NCI-H1105 treated with DMSO at 0.1 percent for 48 hours (cell line): ENCODE data around the gene SEBOX.

Source experiments
- DNase-seq: peaks from one replicate; lab custom pipeline; 2025; lab: John Stamatoyannopoulos, UW

Gene SEBOX

DNA sequence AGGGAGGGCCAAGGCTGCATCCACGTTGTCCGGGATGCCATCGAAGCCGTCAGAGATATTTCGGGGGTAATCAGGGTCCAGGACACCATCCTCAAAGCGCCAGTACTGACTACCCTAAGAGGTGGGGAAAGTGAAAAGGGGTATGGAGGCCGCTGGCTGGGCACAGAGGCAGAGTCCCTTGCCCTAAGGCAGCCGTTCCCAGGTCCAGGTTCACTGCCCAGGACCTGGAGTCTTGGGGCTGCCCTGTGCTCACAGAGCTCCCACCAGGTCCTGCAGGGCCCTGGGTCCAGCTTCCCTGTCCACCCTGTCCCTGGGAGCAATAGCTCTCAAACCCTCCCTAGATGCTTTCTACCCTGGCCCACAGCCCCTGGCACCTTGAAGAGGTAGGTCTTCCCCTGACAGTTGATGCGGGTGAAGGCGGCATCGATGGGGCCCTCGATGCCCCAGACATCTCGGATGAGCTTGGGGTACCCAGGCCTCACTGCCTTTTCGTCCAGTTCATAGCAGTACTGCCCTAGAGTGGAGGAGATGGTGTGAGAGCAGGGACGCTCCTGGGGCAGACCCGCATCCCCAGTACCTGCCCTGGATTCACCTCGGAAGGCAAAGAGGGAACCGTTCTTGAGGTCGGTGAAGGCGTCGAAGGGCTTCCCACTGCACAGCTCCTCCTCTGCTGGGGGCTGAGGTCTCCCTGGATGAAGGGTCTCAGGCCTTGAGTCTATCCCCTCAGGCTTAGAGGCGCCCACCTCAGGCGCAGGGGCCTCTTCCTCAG is 4.1 kb upstream of the SEBOX start:
- DNase-seq, result no peak

DNA sequence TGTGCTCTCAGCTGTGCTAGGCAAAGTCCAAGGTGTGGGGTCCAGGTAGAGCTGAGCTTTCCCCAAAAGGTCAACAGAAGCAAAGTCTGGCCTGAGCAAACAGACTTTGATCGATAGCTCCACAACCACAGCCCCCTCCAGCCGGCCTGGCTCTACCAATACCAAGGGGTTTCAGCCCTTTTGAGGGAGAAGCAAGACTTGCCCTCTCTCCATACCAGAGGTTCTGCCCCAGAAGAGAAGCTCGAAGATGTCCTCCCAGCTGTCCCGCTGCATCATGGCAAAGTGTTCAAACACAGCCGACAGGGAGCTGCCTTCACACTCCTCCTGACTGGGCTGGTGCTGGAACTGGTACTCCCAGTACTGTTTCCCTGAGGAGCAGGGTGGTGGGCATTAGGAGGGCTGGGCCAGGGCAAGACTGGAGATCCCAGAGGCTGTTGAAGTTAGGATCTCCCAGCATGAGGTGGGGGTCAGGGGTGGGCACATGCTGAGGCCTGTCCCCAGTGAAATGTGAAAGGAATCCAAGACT is 3.4 kb upstream of the SEBOX start:
- no peak for DNase-seq

DNA sequence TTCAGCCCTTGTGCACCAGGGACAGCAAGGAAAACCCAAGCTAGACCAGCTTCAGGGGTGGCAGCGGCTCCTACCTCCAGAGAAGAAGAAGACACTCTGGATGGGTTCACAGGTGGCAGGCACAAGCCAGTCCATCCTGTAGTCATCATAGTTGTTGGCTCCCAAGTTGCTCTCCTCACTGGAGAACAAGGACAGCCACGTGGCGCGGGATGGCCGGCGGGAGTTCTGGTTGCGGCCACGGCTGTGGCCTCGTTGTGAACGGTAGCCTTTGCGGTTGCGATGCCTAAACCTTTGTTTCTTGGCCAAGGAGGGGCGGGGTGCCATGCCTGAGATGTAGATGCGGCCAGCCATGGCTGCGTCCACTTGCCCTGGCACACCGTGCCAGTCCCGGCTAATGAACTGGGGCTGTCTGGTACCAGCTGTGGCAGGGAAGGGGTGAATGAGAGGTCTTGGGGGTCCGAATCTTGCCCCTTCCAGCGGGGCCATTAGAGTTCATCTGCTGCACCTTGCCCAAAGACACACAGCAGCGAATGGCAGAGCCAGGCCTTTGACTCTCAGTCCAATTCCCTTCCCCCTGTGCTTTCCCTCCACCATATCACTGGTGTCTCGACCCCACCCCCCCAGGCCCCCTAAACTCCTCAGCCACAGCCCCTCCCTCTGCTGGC is 2.8 kb upstream of the SEBOX start:
- no peak for DNase-seq

DNA sequence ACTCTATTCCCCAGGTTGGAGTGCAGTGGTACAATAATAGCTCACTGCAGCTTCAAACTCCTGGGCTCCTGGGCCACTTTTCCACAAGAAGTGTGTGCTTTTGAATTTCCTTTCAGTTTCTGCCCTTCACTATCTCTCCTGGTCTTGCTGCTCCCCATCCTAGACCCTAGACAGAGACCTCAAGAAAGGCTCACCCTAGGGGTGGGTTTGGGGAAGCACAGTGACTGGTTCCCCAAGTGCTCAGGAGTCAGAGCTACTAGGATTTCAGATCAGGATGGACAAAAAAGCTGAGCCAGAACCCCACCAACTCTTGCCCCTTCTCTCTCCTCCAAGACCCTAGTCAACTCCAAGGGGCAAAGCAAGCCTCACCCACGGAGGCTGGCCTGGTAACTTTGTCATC is 1.6 kb upstream of the SEBOX start:
- DNase-seq, result no peak

DNA sequence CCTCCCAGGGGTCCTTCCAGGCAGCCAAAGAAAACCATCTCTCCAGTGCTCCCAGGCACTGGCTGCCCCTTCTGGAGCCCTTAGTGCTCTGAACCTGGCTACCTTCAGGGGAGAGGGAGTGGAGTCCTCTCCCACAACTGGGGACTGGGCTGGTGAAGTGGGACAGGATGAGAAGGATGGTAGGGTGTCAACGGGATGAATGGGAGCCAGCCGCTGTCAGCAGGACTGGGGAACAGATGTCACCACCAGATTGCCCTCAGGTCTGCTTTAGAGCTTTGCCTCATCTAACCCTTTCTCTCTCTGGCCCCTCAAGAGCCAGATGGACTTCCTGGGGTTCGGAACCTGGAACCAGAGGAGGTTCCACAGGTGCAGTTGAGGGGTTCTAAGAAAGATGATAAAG is 488 bp upstream of the SEBOX start:
- no peak for DNase-seq

DNA sequence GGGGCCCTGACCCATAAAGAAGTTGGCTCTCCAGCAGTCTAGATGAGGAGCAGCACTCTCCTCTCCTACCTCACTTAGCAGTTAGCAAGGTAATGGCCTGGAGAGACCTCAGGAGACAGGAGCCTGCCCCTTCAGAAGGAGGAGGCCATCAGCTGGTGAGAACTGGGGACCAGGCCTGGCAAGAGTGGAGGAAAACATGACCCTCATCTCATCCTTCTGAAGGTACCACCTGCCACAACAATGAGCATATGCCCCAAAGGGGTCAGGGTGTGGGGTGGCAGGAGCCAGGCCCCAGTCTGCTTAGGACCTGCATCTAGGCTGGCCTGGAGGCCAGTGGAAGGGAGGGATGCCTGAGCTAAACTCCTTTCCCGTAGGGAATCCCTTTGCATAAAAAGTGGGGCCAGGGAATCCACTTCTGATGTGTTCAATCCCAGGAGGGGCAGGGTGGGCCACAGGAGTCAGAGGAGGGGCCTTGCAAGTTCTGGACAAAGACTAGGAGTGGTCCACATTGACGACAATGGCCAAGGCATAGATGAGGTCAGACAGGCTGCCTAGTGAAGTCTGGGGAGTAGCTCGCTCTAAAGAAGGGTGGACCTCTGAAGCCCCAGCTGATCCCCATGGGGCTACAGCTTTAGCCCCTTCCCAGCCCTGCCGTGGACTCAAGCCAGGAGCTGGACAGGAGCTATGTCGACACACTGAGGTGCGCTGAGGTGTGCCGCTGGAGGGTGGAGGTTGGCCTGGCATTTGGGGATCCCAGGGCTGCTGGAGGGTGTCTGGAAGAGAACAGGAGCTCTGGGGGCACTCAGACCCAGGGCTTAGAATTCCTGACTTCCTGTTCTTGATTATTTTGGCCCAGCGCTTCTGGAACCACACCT is 986 bp downstream of the SEBOX start:
- no peak for DNase-seq

DNA sequence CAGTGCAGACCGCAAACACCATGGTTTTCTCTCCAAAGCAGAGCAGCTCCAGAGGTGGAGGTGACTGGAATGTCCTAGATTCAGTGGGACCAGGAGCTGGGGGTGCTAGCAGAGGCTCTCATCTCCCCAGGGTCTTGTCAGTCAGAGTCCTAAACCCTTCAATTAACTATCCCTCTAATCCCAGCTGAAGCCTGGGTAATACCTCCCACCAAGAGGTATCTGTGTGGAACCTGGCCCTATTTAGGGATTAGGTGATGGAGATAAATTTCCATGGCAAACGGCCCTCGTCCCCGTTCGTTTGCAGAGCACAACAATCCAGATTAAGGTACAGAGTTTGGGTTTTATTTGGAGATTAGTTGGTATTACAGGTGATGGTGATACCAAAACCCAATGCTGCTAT is 1.8 kb downstream of the SEBOX start:
- DNase-seq, result no peak

DNA sequence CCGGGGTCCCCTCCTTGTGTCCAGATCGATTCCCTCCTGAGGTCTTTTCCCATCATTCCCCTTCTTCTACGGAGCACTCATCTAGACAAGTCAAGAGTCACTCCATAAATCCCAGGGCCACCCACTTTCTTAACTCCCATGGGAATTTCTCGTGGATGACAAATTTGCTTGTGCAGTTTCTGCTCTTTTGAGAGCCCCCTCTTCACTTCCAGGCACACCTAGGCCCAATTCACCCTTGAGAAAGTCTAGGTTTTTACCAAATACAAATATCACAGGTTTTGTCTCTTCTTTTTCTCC is 7.2 kb downstream of the SEBOX start:
- DNase-seq, result no peak

DNA sequence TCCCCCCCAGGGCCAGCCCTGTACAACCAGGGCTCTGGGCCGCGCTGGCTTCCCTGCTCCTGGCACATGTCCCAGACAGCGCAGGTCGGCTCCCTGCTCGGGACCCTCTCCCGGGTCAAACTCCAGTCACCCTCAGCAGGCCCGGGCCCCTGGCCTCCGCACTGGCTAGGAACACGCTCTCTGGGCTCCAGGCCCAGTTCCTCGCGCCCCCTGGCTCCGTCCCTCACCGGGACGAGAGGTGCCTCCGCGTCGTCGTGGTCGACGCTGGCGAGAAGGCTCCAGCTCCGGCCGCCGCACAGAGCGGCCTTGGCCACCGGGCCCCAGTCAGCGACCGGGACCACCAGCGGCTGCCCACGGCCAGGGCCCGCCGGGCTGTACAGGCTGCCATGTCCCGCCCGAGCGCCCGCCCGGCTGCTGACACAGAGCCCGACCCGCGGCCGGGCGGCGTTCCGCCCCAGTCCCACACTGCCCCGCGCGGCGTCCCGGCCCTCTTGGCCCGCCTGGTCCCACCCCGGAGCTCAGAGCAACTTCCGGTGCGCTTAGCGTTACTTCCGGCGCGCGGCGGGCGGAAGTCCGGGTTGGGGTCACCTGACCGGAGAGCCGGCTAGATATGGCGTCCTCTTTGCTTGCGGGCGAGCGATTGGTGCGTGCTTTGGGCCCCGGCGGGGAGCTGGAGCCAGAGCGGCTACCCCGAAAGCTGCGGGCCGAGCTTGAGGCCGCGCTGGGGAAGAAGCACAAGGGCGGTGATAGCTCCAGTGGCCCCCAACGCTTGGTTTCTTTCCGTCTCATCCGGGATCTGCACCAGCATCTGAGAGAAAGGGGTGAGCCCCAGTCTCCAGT is 7.7 kb downstream of the SEBOX start, which contains the start of gene POLDIP2:
POLDIP2 (minus strand) TSS at position 467 of the 840 bp plus-strand sequence; CDS start at position 388, 79 bp downstream.
- peak; percentile 89 for DNase-seq

DNA sequence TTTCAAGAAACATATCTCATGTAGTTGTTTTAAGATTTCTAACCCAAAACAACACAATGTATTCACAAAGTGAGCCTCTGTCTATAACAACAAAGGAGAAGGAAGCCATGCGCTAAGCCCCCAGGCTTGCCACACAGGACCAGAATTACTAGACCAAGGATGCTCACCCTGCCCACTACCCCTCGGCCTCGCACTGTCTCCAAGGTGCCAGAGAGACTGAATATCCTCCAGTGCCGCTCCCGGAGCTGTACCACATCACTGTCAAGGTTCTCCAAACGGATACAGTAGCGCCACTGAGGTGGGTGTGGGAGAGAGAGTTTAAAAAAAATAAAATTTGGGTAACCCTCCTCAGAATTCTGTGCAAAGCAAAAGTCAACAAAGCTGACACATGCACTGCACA is 14.7 kb downstream of the SEBOX start:
- no peak for DNase-seq

DNA sequence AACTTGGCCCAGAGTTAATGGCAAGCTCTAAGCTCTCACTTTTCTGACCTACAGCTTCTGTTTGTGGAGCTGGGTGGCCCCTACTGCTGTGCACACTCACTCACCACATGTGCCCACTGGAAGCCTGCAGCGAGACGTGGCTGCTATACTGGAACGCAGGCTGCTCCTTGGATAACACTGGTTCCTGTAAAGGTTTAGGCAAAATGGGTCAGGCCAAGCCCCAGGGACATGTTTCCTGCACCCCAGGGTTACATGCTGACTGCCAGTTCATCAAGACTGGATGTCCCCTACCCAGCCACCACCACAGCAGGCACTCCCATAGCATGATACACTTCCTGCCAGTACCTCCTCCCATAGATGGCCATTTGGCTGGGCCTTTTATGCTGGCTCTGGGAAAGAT is 16.0 kb downstream of the SEBOX start:
- DNase-seq, result no peak

DNA sequence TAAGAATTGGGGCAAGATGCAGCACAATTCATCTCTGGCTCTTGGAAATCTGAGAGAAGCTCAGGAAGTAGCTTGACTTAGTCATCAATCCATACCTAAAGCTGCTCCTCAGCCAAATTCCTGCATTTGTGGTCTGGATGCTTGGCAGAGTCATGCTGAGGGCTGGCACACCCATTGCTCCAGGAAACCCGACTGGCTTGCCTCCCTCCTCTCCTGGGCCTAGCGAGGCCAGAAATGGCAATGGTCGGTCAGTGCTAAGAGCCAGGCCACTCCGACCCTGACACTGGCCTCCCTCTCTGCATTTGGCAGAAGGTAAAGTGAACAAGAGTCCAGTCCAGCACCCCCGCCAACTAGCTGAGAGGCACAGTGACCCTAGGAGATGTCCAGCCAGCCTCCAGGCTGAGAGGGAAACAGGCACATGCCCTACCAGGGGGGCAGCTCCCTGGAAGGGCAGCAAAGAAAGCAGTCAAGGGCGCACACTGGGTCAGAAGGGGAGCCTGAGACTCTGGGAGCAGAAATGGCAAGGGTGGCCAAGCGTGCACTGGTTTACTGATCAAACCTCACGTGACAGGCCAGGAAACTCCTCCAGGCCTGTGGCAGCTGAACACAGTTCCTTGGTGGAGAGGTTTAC is 17.6 kb downstream of the SEBOX start:
- no peak for DNase-seq

DNA sequence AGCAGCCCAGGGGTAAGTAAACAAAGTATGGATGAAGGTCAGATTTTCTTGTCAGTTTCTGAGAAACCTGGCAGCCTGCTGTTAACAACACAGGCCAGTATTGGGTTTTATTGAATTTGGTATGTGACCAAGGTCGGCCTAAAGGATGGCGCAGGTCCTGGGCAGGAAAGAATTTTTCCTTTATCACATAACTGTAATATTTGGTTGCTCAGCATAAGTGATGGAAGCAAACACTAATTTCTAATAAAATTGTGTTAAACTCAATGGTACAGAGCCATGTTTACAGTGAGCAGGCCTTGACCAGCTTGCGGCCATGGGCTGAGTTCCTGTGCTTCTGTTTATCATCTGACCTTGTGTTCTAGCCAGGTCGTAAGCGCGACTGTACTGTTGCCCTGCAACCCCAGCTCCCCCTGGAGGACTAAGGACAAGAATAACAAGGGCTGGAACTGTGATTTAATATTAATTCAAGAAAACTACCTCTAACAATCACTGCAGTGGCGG is 18.2 kb downstream of the SEBOX start:
- no peak for DNase-seq

DNA sequence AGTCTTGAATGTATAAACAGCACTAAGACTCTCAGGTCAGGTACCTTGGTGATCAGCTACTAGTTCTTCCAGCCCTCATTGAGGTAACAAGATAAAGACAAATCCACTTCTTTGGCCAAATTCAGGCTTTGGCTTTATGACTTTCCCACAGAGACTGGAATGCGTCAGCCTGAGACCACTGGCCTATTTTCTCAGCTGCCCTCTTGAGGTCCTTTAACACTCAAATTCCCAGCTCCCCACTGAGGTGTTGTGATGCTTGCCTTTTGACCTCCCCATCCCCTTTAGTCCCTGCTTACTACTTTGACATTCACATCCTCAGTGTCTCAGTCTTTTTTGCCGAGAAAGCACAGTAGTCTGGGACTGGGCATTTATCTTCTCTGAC is 18.8 kb downstream of the SEBOX start:
- DNase-seq, result no peak

DNA sequence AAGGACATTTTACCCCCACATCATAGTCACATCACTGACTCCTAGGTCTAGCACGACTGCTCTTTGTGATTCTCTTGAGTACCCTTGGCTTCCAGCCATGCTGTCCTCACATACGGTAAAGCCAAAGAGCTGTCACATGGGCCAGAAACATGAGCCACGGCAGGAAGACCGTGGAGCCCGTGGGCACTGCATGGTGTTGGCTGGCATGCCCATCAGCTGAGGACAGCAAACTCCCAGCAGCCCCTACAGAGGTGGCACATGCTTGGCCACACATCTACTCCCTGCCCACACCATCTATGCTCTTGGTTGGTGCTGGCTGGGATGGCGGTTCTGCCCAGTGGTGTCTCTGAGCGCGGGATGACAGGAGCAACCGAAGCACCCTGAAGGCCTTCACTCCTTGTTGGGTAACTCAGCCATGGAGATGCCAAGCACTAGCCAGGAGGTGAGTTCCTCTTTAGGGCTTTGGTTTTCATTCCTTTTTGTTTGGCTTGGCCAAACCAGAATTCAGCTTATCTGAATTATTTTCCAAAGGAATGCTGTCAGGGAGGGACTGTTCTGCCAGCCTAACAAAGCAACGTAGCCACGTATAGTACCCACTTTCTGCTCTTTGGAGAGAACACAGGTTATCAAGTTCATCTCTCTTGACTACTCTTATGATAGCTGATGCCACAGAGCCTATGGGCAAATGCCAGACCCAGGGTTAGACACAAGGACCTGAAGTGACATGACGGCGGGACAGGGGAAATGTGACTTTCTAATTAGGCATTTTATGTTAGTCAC is 19.4 kb downstream of the SEBOX start:
- peak; percentile 25 for DNase-seq

DNA sequence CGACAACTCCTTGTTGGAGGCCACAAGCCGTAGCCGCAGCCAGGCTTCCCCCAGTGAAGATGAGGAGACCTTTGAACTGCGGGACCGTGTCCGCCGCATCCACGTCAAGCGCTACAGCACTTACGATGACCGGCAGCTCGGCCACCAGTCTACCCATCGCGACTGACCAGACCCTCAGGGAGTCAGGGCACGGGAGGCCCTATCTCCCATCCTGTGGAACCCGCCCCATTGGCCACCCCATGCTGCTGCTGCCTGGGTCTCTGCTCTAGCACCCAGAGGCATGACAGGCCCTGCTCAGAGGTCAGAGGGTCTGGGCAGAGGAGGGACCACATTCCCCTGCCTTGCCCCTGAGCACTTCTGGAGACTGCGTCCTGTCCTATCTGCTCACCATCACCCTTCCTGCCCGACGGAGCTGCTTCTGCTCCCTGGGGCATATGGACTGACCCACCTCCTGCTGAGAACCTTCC is 20.5 kb downstream of the SEBOX start:
- no peak for DNase-seq

DNA sequence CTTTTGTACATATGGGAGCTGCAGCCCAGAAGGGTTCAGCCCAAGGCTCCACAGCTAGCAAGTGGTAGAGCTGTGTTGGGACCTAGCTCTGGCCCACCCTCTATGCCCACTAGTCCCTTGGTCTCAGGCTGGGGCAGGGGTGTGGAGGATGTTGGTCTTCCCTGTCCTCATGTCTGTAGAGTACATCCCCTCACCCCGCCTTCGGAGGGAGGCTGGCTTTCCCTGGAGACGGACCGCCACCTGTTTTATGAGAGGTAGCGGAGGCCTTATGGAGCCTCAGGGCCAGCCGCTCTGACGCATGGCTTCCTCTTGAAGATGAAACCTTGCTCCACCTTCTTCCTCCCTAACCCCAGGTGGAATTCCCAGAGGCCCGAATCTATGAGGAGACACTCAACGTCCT is 21.0 kb downstream of the SEBOX start:
- no peak for DNase-seq

DNA sequence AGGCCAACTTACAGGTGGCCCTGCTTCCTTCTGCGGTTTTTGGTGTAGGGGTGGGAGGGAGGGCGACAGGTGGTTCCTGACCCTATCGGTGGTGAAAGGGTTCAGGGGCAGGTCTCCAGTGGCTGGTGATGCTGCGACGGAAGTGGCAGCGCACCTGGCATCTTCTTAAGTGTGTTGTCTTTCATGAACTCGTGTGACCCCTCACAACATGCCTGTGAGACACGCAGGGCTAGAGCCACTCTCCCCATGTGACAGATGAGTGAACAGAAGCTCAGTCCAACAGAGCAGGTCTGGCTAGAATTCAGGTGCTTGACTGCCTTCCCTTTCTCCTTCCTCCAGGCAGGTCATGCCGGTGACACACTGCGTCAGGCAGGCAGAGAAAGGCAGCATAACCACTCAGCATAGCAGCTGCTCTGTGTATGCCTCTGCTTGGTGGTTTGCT is 21.5 kb downstream of the SEBOX start:
- DNase-seq, result no peak

DNA sequence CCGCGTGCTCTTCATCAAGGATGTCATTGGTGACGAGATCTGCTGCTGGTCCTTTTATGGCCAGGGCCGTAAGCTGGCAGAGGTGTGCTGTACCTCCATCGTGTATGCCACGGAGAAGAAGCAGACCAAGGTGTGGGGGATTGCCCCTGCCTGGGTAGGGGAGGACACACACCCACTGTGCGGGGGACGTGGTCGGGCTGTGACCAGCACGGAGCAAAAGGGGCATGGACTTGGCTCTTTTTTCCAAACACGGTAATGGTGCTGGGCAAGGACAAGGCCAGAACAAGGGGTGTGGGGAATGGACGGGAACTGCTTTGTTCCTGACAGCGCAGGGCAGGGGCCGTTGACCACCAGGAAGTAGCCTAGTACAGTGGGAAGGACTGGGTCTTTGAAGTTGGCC is 22.7 kb downstream of the SEBOX start:
- no peak for DNase-seq

DNA sequence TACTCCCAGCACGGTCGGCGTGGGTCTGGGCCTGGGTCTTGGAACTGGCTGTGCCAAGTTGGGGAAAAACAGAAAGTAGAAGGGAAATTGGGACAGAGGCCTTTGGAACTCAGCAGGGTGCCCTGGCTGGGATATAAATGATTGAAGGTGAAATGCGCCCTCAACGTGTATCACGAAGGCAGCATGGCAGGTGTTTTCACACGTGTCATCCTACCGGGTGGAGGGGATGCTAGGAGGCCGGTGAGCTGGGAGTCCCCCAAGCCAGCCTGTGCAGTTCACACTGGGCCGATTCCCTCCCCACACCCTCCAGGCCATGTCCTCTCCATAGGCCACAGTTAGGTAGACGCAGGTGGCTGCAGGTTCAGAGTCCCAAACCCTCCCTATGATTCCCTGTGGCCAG is 23.5 kb downstream of the SEBOX start:
- no peak for DNase-seq
